Testis (tissue), 2 donors: ENCODE measurements around the gene TRIM43.

Experiments used
- CTCF ChIP-seq, 3 experiments: fragments of 450-650 bp in 2 of 3; fragments of 200-600 bp in 1 of 3; sonication (generic) in 1 of 3; IDR thresholded peaks; one replicate each; pipeline ENCODE4 v1.5.1; 2016 to 2019; ENCODE audit warnings: antibody characterized with exemption in 3 of 3, mild to moderate bottlenecking in 2 of 3, moderate library complexity in 1 of 3
- POLR2A ChIP-seq: fragments of 450-650 bp; IDR thresholded peaks from one replicate; pipeline ENCODE4 v1.6.1; 2017; ENCODE audit warnings: antibody characterized with exemption, mild to moderate bottlenecking, moderate library complexity

- TF ChIP-seq CTCF (IDR thresholded peaks at IDR 0.05) (no peak), POLR2A (no peak)
Observed at GRCh38 chr2:95551055-95551568, 40.7 kb upstream of the TRIM43 start.
